Ishikawa (cell line): ENCODE measurements around the gene CCL7.

ENCODE experiments used
- NFIC ChIP-seq: IDR thresholded peaks from 2 replicates; pipeline ENCODE4 v1.6.1; 2012
- YY1 ChIP-seq: IDR thresholded peaks from 2 replicates; pipeline ENCODE4 v1.6.1; 2012; ENCODE audit warnings: low read depth
- TF ChIP-seq, protein P1 (sequence below): IDR thresholded peaks from 2 replicates; pipeline ENCODE4 v1.6.1; 2012; ENCODE audit warnings: low read depth, mild to moderate bottlenecking

GRCh38 chr17:34283571-34283970 is 13.6 kb downstream of the CCL7 start:
- no peak for TF ChIP-seq YY1
- no peak for TF ChIP-seq NFIC
- TF ChIP-seq, protein P1, sequence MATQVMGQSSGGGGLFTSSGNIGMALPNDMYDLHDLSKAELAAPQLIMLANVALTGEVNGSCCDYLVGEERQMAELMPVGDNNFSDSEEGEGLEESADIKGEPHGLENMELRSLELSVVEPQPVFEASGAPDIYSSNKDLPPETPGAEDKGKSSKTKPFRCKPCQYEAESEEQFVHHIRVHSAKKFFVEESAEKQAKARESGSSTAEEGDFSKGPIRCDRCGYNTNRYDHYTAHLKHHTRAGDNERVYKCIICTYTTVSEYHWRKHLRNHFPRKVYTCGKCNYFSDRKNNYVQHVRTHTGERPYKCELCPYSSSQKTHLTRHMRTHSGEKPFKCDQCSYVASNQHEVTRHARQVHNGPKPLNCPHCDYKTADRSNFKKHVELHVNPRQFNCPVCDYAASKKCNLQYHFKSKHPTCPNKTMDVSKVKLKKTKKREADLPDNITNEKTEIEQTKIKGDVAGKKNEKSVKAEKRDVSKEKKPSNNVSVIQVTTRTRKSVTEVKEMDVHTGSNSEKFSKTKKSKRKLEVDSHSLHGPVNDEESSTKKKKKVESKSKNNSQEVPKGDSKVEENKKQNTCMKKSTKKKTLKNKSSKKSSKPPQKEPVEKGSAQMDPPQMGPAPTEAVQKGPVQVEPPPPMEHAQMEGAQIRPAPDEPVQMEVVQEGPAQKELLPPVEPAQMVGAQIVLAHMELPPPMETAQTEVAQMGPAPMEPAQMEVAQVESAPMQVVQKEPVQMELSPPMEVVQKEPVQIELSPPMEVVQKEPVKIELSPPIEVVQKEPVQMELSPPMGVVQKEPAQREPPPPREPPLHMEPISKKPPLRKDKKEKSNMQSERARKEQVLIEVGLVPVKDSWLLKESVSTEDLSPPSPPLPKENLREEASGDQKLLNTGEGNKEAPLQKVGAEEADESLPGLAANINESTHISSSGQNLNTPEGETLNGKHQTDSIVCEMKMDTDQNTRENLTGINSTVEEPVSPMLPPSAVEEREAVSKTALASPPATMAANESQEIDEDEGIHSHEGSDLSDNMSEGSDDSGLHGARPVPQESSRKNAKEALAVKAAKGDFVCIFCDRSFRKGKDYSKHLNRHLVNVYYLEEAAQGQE = no peak
